ENCODE measurements around the gene SLC6A4.
"Not testable (repeated sequence)": the region's sequence is repeated elsewhere in the genome, so short reads cannot be mapped to it uniquely, and the experiment has no call there.

SLC6A4 gene

GRCh38 chr17:30219315-30219714 is 16.2 kb downstream of the SLC6A4 start:
- DNase-seq (ENCODE audit: low spot score) = no peak

DNA sequence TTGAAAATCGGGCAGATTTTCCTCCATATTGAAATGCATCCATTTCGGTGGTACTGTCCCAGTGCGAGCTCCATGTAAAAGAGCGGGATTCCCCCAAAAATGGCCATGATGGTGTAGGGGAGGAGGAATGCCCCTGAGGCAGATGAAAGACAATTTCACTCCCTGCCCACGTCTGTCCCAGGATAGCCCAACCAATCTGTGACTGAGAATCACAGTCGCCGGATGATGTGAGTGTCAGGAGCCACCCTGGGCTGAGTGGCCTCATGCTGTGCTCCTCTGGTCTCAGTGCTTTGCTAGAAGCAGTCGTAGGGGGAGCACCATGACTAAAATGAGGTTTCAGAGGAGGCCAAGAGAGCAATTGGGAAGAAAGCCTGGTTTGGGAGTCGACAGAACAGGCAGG is 16.7 kb downstream of the SLC6A4 start:
- no peak for DNase-seq (ENCODE audit: low spot score)

GRCh38 chr17:30217746-30218245 is 17.7 kb downstream of the SLC6A4 start:
- DNase-seq (ENCODE audit: low spot score) = no peak

GRCh38 chr17:30217054-30217453 is 18.4 kb downstream of the SLC6A4 start:
- DNase-seq (ENCODE audit: low spot score) = no peak

DNA sequence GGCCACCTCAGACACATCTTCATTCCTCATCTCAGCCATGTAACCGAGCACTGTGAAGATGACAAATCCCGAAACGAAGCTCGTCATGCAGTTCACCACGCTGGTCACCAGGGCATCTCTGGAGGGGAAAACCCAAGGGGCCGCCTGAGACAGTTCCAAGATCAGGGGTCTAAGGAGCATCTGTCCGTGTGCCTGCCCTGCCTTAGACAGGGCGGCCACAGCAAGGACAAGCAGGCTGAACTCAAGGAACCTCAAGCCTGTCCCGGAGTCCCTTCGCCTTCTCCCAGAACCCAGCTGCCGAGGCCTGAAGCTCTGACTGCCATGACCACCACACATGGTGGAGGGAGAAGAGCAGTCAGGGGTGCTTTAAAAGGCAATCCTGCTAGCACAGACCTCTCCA is 22.7 kb downstream of the SLC6A4 start:
- DNase-seq (ENCODE audit: low spot score) = no peak

- no peak for DNase-seq (ENCODE audit: low spot score)
Measured at GRCh38 chr17:30211371-30211770, 24.1 kb downstream of the SLC6A4 start.

GRCh38 chr17:30210901-30211300 is 24.6 kb downstream of the SLC6A4 start:
- DNase-seq (ENCODE audit: low spot score) = no peak

DNA sequence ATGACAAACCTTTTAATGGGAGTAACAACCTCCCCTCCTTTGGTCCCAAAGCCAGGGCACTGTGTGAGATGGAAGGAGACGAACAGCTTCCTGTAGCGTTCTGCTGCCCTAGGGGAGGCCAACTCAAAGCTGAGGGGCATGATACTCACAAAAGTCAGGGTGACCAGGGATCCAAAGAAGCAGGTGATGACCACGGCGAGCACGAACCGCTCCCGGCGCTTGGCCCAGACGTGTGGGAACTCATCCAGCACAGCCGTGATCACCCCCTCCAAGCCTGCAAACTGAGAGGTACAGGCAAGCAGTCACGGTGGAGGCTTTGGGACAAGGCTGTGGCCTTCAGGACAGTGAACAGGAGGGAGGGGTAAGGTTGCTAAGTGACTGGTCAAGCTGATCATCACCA is 25.1 kb downstream of the SLC6A4 start:
- no peak for DNase-seq (ENCODE audit: low spot score)

- DNase-seq (ENCODE audit: low spot score) = no peak
Measured at GRCh38 chr17:30209930-30210329, 25.6 kb downstream of the SLC6A4 start.

GRCh38 chr17:30208214-30208613 is 27.3 kb downstream of the SLC6A4 start:
- no peak for DNase-seq (ENCODE audit: low spot score)

DNA sequence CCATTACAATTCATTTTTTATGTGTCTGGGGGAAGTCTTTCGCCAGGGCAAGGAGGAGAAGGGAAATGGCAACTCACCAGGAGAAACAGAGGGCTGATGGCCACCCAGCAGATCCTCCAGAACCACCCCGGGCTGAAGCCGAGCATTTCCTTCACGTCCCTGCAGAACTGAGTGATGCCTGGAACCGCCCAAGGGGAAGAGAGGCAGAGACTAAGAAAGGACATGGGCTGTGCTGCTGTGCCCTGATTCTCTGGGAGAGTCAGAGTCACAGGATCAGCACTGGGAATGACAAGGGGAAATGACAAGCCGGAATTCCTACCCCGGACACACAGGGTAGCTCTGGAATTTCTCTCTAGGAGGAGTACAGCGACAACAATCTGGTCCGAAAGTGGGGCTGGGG is 27.8 kb downstream of the SLC6A4 start:
- no peak for DNase-seq (ENCODE audit: low spot score)

GRCh38 chr17:30203471-30203981 is 32.0 kb downstream of the SLC6A4 start:
- DNase-seq (ENCODE audit: low spot score) = no peak

DNA sequence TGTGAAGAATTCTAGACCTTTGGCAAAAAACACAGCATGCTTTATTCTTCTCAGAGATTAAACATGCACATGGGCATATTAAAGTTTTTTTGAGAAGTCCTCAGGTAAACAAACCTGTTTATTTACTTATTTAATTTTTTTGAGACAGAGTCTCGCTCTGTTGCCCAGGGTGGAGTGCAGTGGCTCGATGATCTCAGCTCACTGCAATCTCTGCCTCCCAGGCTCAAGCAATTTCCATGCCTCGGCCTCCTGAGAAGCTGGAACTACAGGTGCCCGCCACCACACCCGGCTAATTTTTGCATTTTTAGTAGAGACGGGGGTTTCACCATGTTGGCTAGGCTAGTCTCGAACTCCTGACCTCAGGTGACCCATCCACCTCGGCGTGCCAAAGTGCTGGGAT is 34.8 kb downstream of the SLC6A4 start:
- DNase-seq (ENCODE audit: low spot score) = not testable (repeated sequence)

- DNase-seq (ENCODE audit: low spot score) = no peak
Measured at GRCh38 chr17:30200106-30200505, 35.4 kb downstream of the SLC6A4 start.

- DNase-seq (ENCODE audit: low spot score) = no peak
Measured at GRCh38 chr17:30199600-30199999, 35.9 kb downstream of the SLC6A4 start.

GRCh38 chr17:30197416-30197815 is 38.1 kb downstream of the SLC6A4 start:
- DNase-seq (ENCODE audit: low spot score) = no peak

DNA sequence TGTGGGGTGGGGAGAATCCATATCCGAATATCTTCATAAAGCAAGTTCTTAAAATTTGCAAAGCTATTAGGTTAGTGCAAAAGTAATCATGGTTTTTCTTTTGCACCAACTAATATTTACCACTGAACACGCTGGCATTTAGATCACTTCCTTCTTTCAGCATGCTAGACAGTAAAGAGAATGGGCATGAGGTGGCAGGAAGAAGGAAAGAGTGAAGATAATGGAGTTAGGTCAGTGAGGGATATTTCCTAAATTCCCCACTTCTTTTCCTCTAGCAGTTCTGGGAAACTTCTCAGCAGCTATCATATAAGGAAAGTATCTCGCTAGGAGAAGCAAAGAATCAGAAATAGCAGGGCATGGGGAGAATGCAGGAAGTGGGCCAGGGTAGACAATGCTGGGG is 39.0 kb downstream of the SLC6A4 start:
- no peak for DNase-seq (ENCODE audit: low spot score)

- no peak for DNase-seq (ENCODE audit: low spot score)
Measured at GRCh38 chr17:30191072-30191471, 44.4 kb downstream of the SLC6A4 start.

GRCh38 chr17:30188211-30188939 is 47.1 kb downstream of the SLC6A4 start:
- no peak for DNase-seq (ENCODE audit: low spot score)

DNA sequence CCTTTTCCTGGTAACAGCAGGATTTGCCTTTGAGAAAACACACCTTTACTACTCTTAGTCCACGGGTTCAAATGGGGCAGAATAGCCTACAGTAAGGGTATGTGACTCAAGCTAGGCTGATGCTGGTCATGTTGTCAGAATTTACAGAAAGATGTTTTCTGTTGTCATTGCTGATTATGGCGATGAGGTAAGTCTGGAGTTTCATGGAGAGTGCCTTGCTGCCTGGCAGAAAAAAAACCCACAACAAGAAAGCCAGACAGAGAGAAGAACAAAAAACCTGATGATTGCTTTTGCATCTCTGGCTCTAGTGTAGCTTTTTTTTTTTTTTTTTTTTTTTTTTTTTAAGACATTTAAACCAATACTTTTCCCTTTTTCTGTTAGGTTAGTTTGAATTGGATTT is 47.9 kb downstream of the SLC6A4 start:
- no peak for DNase-seq (ENCODE audit: low spot score)

DNA sequence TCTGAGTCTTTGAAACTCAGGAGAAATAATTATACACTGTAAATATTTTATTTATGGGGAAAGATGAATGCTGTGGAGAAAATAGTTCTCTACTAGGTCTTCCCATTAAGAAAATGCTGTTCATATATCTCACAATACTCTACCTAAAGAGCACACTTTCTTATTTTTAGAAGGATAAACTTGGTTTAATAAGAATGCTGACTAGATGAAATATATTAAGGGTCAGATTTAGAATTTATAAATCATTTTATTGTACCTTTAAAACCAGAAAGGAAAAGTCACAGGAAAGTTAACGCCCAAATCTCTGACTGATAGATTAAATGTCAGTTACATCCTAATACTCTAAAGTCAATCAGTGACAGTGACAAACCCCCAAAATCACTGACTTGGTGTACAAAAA is 48.7 kb downstream of the SLC6A4 start:
- no peak for DNase-seq (ENCODE audit: low spot score)

DNA sequence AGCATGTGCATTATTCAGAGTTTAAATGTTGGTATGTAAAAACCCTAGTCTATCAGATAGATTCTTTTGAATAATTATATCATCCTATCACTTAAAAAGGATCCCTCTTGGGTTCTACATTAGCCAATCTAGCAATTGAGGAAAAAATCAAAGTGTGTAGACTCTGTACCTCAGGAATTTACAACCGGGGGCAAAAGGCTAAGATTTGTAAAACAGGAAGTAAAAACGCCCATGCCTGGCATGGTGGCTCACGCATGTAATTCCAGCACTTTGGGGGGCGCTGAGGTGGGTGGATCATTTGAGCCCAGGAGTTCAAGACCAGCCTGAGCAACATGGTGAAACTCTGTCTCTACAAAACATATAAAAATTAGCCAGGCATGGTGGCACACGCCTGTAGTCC is 58.6 kb downstream of the SLC6A4 start:
- DNase-seq (ENCODE audit: low spot score) = no peak

- DNase-seq (ENCODE audit: low spot score) = no peak
Measured at GRCh38 chr17:30174556-30174955, 60.9 kb downstream of the SLC6A4 start.

DNA sequence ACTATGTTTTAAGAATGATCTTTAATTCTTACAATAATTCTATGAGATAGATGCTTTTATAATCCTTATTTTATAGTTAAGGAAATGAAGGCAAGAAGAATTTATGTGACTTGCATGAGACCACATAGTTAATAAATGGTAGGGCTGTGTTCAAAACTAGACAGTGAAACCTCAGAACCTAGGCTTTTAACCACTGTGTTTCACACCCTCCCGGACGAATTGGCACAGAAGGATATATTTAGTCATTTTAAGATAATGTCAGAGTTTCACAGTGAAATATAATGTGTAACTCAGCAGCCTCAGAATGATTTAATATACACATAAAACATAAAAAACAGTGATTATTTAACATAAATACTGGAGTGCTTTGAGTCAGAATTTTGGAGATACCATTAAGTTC is 61.8 kb downstream of the SLC6A4 start:
- no peak for DNase-seq (ENCODE audit: low spot score)

All from AG08396 (cell line).